ENCODE data around the gene SPIN2A. TPM values are rescaled to one million over a fixed set of nuclear protein-coding genes. Genes with fewer than 3 reads are reported as not detected.
A peak's percentile ranks its signal among the peaks of the same experiment; 100 is the strongest.

The SPIN2A gene
- total and polyA plus RNA-seq, 2 experiments from 2014 or later = 1.4 to 5.2 TPM

DNA sequence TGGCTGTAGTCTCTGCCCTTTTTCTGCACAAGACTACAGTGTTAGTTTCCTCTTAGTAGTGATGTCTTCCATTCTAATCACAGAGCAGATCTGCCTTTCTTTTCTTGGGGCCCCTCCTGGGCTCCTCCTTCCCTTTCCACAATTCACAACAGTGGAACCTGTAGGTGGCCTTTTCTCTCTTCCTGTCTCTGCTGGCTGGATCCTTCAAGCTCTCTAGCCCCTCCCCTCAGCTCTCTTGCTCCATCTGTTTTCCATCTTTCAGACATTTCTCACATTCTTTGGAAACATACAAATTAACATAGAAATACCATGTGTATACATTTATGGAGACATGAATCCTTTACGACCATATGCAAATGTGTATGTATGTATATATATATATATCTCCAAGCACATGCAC, 304 bp upstream of the SPIN2A start:
- H3K4me3 Mint-ChIP-seq = peak overlapping the region; percentile 75
- Histone ChIP-seq H3K4me2 (peak overlapping the region; percentile 73), H2AFZ (no peak overlapping the region), H3K9me2 (ENCODE audit: insufficient read depth) (no peaks in the 10 kb centered on the region), H3K4me3 (peak overlapping the region; percentile 51), H4K20me1 (replicated peaks; ENCODE audit: insufficient read depth) (no peaks in the 10 kb centered on the region), H3K36me3 (ENCODE audit: insufficient read depth) (no peaks in the 10 kb centered on the region), H3K4me1 (ENCODE audit: insufficient read depth) (peaks cover 4% of the 10 kb centered on the region; the same call in 1 of the 2 replicates), H3F3A (replicated peaks; ENCODE audit: low read depth) (no peaks in the 10 kb centered on the region), H3K27me3 (ENCODE audit: insufficient read depth) (no peaks in the 10 kb centered on the region), H3K79me2 (replicated peaks; ENCODE audit: insufficient read depth) (no peaks in the 10 kb centered on the region), H3K27ac (ENCODE audit: low read depth) (peak overlapping the region; percentile 72; the same call in 1 of the 2 replicates)
- H3K36me3 Mint-ChIP-seq (ENCODE audit: low read depth) = peaks cover 11% of the 10 kb centered on the region
- H3K27ac Mint-ChIP-seq = peak overlapping the region; percentile 90
- peak; percentile 63 for DNase-seq (ENCODE audit: low spot score)
- H3K27me3 Mint-ChIP-seq (ENCODE audit: insufficient read depth, low read depth, poor library complexity) = no peaks in the 10 kb centered on the region
- no peaks in the 10 kb centered on the region; the same call in 2 of the 3 replicates for H3K9me3 Mint-ChIP-seq
- TF ChIP-seq EZH2phosphoT487 (IDR thresholded peaks at IDR 0.05; ENCODE audit: unreplicated experiment) (no peak), NANOG (IDR thresholded peaks at IDR 0.05; ENCODE audit: borderline replicate concordance) (no peak), ZNF331 (CRISPR knock-in tag; IDR thresholded peaks at IDR 0.05; ENCODE audit: low read depth) (no peak), POLR2AphosphoS5 (IDR thresholded peaks at IDR 0.05; ENCODE audit: low read depth) (no peak), ZNF114 (CRISPR knock-in tag; IDR thresholded peaks at IDR 0.05) (no peak), CREB1 (CRISPR knock-in tag; IDR thresholded peaks at IDR 0.05; ENCODE audit: low read depth) (no peak), EZH2 (IDR thresholded peaks at IDR 0.05; ENCODE audit: low read depth, unreplicated experiment) (no peak), STAT1 (IDR thresholded peaks at IDR 0.05; ENCODE audit: unreplicated experiment) (no peak), JUNB (IDR thresholded peaks at IDR 0.05; ENCODE audit: unreplicated experiment) (no peak)
- TF ChIP-seq, protein P1, sequence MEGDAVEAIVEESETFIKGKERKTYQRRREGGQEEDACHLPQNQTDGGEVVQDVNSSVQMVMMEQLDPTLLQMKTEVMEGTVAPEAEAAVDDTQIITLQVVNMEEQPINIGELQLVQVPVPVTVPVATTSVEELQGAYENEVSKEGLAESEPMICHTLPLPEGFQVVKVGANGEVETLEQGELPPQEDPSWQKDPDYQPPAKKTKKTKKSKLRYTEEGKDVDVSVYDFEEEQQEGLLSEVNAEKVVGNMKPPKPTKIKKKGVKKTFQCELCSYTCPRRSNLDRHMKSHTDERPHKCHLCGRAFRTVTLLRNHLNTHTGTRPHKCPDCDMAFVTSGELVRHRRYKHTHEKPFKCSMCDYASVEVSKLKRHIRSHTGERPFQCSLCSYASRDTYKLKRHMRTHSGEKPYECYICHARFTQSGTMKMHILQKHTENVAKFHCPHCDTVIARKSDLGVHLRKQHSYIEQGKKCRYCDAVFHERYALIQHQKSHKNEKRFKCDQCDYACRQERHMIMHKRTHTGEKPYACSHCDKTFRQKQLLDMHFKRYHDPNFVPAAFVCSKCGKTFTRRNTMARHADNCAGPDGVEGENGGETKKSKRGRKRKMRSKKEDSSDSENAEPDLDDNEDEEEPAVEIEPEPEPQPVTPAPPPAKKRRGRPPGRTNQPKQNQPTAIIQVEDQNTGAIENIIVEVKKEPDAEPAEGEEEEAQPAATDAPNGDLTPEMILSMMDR (conservative IDR thresholded peaks at IDR 0.05; ENCODE audit: low read depth in 2 of 2) = no peak
- TF ChIP-seq, protein P2, sequence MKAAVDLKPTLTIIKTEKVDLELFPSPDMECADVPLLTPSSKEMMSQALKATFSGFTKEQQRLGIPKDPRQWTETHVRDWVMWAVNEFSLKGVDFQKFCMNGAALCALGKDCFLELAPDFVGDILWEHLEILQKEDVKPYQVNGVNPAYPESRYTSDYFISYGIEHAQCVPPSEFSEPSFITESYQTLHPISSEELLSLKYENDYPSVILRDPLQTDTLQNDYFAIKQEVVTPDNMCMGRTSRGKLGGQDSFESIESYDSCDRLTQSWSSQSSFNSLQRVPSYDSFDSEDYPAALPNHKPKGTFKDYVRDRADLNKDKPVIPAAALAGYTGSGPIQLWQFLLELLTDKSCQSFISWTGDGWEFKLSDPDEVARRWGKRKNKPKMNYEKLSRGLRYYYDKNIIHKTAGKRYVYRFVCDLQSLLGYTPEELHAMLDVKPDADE (IDR thresholded peaks at IDR 0.05) = no peak
- TF ChIP-seq, protein P3, sequence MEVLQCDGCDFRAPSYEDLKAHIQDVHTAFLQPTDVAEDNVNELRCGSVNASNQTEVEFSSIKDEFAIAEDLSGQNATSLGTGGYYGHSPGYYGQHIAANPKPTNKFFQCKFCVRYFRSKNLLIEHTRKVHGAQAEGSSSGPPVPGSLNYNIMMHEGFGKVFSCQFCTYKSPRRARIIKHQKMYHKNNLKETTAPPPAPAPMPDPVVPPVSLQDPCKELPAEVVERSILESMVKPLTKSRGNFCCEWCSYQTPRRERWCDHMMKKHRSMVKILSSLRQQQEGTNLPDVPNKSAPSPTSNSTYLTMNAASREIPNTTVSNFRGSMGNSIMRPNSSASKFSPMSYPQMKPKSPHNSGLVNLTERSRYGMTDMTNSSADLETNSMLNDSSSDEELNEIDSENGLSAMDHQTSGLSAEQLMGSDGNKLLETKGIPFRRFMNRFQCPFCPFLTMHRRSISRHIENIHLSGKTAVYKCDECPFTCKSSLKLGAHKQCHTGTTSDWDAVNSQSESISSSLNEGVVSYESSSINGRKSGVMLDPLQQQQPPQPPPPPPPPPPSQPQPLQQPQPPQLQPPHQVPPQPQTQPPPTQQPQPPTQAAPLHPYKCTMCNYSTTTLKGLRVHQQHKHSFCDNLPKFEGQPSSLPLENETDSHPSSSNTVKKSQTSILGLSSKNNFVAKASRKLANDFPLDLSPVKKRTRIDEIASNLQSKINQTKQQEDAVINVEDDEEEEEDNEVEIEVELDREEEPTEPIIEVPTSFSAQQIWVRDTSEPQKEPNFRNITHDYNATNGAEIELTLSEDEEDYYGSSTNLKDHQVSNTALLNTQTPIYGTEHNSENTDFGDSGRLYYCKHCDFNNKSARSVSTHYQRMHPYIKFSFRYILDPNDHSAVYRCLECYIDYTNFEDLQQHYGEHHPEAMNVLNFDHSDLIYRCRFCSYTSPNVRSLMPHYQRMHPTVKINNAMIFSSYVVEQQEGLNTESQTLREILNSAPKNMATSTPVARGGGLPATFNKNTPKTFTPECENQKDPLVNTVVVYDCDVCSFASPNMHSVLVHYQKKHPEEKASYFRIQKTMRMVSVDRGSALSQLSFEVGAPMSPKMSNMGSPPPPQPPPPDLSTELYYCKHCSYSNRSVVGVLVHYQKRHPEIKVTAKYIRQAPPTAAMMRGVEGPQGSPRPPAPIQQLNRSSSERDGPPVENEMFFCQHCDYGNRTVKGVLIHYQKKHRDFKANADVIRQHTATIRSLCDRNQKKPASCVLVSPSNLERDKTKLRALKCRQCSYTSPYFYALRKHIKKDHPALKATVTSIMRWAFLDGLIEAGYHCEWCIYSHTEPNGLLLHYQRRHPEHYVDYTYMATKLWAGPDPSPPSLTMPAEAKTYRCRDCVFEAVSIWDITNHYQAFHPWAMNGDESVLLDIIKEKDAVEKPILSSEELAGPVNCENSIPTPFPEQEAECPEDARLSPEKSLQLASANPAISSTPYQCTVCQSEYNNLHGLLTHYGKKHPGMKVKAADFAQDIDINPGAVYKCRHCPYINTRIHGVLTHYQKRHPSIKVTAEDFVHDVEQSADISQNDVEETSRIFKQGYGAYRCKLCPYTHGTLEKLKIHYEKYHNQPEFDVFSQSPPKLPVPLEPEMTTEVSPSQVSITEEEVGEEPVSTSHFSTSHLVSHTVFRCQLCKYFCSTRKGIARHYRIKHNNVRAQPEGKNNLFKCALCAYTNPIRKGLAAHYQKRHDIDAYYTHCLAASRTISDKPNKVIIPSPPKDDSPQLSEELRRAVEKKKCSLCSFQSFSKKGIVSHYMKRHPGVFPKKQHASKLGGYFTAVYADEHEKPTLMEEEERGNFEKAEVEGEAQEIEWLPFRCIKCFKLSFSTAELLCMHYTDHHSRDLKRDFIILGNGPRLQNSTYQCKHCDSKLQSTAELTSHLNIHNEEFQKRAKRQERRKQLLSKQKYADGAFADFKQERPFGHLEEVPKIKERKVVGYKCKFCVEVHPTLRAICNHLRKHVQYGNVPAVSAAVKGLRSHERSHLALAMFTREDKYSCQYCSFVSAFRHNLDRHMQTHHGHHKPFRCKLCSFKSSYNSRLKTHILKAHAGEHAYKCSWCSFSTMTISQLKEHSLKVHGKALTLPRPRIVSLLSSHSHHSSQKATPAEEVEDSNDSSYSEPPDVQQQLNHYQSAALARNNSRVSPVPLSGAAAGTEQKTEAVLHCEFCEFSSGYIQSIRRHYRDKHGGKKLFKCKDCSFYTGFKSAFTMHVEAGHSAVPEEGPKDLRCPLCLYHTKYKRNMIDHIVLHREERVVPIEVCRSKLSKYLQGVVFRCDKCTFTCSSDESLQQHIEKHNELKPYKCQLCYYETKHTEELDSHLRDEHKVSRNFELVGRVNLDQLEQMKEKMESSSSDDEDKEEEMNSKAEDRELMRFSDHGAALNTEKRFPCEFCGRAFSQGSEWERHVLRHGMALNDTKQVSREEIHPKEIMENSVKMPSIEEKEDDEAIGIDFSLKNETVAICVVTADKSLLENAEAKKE (CRISPR knock-in tag; IDR thresholded peaks at IDR 0.05) = no peak
- TF ChIP-seq, protein P4, sequence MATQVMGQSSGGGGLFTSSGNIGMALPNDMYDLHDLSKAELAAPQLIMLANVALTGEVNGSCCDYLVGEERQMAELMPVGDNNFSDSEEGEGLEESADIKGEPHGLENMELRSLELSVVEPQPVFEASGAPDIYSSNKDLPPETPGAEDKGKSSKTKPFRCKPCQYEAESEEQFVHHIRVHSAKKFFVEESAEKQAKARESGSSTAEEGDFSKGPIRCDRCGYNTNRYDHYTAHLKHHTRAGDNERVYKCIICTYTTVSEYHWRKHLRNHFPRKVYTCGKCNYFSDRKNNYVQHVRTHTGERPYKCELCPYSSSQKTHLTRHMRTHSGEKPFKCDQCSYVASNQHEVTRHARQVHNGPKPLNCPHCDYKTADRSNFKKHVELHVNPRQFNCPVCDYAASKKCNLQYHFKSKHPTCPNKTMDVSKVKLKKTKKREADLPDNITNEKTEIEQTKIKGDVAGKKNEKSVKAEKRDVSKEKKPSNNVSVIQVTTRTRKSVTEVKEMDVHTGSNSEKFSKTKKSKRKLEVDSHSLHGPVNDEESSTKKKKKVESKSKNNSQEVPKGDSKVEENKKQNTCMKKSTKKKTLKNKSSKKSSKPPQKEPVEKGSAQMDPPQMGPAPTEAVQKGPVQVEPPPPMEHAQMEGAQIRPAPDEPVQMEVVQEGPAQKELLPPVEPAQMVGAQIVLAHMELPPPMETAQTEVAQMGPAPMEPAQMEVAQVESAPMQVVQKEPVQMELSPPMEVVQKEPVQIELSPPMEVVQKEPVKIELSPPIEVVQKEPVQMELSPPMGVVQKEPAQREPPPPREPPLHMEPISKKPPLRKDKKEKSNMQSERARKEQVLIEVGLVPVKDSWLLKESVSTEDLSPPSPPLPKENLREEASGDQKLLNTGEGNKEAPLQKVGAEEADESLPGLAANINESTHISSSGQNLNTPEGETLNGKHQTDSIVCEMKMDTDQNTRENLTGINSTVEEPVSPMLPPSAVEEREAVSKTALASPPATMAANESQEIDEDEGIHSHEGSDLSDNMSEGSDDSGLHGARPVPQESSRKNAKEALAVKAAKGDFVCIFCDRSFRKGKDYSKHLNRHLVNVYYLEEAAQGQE (IDR thresholded peaks at IDR 0.05; ENCODE audit: unreplicated experiment) = no peak
- H3K4me1 Mint-ChIP-seq = peaks cover 16% of the 10 kb centered on the region
- ATAC-seq = peak; percentile 83

Data from GM23338 (cell line).